ENCODE results near the gene CDKN2B-AS1.

CDKN2B-AS1 gene

DNA sequence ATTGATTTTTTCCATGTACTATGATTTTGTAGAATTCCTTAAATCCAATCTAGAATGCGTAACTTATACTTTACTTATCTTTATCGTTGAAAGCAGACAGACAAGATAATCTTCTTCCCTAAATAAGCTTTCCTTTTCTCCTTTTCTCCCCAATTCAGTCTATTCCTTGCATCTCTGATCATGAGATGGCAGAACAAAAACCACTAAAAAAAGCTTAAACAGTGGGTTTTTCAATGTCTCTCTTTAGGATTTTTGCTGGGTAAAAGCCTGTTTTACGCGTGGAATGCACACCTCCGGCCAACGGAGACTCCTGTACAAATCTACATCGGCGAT, 13.8 kb downstream of the CDKN2B-AS1 start:
- no peak for DNase-seq

DNA sequence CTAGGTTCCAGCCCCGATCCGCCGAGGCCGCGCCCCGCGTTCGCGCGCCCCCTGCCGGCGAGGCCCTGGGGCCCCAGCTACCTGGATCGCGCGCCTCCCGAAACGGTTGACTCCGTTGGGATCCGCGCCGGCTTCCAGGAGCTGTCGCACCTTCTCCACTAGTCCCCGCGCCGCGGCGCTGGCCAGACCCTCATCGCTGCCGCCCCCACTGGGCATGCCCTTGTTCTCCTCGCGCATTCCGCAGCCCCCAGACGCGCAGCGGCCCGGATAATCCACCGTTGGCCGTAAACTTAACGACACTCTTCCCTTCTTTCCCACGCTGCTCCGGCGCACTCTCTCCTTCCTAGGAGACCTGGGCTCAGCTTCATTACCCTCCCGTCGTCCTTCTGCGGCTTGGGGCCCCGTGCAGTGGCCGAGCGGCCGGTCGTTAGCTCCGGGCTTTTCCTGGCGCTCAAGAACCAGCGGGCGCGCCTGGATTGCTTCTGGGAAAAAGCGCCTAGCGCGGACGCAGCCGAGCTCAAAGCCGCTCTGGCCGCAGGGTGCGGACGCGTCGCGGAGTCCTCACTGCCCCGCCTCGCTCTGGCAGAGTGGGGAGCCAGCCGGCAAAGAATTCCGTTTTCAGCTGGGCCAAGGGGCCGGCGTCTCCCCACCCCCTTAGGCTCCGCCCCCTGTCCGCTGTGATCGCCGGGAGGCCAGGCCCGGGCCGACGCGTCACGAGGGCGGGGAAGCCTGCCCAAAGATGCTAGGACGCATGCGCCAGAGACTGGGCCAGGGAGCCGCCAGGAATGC, 14.3 kb downstream of the CDKN2B-AS1 start, which contains the start of gene CDKN2B:
TSS of gene CDKN2B (minus strand) at position 589 of the 789 bp plus-strand sequence. CDS start at position 237, 352 bp downstream.
- DNase-seq = peak; percentile 81 to 82

DNA sequence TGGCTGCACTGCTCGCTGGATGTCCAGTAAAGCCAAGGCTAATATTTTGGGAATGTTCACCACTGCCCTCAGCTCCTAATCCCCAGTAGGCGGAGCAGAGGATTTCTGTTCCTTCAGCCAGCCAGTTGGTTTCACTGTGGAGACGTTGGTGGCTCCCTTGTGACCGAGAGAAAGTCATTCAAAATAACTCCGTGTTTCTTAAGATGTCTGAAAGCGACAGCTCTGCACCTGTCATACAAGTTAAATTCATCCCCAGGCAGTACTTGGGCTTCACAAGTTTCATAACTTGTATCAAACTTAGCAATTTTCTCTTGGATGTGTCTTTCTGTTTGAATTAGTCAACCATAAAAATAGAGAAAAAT, 14.9 kb downstream of the CDKN2B-AS1 start:
- no peak for DNase-seq

DNA sequence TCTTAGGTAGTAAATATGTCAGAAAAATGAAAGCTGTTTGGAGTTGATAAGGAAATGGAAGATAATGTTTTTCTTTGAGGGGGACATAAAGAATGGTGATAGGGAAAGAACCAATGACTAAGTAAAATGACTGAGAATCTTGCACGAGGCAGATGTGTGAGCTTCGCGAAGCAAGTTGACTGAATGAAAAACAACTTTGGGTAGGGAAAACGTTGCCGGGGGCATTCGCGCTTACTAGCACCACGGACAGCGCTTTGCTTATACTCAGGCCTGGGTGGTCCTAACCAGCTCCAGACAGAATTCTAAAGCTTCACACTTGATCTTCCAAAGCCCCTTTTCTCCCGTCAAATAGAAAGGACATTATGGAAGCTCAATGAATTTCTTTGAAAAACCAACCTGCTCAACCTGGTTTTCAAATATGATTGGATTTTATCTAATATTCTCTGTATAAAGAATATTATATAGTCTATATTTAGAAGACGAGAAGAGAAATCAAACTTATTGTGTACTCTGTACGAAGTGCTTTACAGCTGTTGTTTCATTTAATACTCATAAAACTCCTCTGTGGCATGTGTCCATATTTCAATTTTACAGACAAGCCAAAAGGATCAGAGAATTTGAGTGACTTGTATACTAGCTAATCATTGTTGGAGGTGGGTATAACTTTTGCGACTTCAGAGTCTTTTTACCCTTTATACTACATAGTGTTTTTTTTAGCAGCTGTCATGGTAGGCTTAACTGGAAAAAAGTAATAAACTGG, 16.5 kb downstream of the CDKN2B-AS1 start:
- no peak for DNase-seq

DNA sequence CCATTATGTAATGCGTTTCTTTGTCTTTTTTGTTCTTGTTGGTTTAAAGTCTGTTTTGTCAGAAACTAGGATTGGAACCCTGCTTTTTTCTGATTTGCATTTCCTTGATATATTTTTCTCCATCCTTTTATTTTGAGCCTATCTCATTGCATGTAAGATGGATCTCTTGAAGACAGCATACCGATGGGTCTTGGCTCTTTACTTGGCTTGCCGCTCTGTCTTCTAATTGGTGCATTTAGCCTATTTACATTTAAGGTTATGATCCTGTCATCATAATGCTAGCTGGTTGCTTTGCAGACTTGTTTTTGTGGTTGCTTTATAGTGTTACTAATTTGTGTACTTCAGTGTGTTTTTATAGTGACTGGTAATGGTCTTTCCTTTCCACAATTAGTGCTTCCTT, 27.8 kb downstream of the CDKN2B-AS1 start:
- DNase-seq = no peak

DNA sequence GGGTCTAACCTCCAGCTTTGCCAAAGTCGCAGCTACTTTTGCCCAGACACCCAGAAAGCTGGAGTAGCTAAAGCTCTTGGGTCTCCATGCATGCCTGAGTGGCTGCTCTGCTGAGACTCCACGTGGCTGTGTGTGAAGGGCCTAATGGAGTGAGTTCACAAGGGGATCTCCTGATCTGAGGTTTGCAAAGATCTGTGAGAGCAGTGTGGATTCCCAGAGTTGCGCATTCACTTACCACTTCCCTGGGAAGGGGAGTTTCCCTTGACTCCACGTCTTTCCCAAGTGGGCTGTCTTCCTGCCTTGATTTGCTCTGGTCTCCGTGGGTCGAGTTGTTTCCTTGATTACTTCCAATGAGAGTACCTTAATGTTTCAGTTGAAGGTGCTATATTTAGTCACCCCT, 32.1 kb downstream of the CDKN2B-AS1 start:
- DNase-seq = no peak

DNA sequence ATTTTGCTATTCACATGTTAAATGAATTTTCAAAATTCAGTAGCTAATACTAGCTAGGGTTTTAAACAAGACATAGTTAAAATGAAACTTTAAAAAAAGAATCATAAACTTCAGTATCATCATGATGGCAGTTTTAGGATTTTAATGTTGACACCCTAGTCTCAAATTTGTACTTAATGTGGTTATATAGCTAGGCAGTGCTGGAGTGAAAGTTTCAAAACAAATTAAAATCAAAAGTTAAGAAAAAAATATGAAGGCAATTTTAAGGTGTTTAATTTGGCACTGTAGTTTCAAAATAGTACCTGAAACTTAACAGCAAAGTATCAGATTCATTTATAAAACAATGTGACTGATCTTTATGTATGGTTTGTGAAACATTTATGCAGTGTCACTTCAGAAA, 33.8 kb downstream of the CDKN2B-AS1 start:
- no peak for DNase-seq

DNA sequence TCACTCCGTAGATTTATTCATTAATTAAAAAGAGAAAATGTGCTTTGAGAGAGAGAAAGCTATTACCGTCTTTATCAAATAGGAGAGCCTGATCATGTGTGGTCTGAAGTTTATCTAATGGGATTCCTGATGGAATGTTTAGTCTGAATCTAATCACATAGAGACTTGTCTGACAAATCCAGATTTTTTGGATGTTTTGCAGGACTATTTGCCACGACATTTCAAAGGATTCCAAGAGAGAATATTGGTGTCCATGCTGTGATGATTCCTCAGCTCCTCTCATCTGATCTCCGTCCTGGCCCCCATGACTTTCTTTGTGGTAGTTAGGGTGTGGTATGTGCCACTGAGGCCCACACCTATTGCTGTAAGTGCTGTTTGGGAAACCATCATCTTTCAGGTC, 34.6 kb downstream of the CDKN2B-AS1 start:
- no peak for DNase-seq

DNA sequence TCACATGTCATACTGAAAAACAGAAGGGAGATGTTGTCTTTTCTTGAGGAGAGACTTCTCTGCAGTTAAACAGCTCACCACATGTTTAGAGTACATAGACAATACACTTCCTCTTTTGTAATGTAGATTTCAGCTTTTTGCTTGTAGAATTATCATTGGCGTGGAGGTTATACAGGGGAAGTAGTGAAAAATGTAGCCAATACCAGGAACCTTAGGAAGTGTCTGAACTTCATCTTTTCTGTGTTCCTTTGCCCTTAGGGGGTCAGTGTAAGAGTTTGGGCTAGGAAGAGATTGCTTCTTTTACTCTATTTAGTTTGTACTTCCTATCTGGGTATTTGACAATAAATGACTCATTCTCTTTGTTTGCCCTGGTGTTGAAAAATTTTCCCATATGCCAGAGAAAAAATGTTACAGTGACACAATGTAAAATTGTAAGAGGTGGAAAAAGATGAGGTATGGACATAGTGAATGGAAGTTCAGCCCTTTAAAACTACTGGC, 35.6 kb downstream of the CDKN2B-AS1 start:
- DNase-seq = no peak

DNA sequence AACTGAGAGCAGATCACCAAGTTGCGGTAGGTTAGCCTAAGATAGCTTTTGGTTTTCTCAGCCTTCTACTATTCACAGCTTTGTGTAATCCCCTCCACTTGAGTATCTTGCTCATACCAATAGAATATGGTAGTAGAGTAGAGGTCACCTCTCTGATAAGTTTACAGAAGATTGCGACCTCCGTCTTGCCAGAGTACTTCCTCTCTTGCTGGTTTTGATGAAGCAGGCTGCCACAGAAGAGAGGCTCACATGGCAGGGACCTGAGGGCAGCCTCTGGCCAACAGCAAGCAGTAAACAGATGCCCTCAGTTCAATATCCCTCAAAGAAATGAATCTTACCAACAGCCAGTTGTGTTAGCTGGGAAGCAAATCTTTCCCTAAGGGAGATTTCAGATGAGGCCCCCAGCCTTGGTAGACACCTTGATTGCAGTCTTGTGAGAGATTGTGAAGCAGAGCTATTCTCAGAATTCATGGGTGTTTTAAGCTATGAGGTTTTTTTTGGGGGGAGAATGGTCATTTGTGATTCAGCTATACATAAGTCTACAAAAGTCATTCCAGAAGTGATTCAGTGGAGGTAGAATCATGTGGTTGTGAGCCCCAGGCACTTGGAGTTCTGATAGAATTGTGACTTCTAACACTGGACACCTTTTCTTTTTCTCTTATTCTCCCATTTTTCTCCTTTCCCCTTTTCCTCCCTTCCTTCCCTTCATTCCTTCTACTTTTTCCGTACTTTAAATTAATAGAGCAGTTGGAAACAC, 37.2 kb downstream of the CDKN2B-AS1 start:
- no peak for DNase-seq

DNA sequence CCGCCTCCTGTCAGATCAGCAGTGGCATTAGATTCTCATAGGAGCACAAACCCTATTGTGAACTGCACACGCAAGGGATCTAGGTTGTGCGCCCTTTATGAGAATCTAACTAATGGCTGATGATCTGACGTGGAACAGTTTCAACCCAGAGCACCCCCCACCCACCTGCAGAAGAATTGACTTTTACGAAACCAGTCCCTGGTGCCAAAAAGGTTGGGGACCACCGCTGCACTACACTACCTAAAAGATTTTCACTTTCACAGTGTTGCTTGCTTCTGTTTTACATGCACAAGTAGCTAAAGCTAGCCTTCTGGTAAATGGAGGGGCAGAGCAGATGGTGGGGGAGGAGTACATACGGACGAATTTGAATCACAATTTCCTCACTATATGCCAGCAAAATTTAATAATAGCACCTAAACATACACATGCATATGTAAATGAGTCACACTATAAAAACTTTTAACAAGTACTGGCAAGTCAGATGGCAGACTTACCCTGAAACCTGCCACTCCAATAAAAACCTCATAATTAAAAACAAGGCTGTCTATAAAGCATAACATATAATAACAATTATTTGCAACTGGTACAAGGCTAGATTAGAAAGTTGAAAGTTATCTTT, 38.5 kb downstream of the CDKN2B-AS1 start:
- no peak for DNase-seq

DNA sequence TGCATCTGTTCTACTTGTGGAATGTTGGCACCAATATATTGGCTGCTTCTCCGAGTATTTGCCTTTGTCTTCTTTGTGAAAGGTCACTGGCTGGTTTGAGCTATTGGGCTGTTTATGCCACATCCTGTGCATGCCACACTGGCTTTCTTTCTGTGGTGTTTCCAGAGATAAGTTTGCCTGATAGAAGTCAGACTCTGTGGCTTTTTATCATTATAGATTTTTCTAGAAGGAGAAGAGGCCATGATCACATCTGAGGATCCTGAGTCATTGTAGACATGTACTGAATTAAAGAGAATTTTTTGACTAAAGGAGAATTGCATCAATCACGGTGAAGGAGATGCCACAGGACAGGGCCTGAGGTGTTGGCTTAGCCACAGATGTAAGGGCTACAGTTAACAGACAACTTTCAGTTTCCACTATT, 41.0 kb downstream of the CDKN2B-AS1 start:
- DNase-seq = peak in 1 of 2 donors; percentile 14

DNA sequence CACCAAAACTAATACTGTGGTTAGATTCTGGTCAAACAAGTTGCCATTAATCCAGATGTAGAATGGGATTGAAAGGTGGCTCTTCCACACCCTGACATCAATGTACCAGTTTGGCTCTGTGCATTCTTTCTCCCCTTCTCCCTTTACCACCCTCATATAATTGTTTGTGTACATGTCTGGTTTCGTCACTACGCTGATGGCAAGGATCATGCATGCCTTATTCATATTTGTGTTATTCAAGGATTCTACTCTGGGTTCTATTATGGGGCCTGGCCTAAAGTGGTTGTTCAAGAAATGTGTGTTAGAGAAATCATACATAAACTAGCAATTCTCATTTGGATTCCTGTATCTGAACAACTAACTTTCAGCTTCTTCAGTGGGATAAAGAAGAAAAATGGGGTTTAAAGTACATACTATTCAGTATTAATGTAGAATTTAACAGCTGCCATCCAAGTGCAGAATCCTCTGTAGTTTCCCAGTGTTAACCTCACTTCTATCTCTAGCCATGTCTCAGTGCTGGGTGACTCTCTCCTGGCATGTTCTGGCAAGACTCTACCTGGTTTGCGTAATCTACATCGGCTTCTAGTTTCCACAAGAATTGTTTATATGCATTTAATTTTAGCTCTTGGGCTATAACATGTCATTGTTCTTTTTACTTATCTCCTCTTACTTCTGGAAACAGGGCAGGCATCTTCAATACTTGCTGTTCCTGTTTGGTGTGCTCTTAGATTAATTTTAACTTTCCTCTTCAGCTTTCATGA, 42.5 kb downstream of the CDKN2B-AS1 start:
- no peak for DNase-seq

DNA sequence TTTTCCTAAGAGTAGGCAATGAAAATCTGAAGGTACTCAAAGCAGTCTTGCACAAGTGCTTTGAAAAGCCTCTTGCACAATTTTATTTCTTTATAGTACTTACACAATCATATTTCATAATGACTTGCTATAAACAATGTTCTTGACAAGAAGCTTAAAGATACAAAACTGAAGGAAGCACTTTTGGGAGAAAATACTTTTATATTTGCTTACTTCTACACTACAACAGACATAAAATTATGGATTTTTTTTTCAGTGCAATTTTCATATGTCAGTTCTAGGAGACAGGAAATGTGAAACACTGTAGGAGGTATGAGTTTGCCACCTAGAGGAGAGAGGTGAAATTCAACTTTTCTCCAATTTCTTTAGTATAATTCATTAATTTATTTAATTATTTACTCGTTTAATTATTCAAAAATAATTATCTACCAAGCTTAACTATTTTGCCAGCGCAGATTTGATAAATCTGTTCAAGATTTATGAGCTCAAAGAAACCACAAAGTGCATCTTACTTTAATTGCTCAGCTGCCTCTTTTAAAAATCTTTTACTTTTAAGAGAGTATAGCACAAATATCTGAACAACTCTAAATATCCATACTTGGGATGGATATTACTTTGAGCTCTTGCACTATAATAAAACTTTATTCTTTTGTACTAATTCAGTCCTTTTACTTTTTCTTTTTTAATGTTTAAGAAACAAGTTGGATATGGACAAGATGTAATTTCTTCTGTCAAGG, 43.5 kb downstream of the CDKN2B-AS1 start:
- DNase-seq = peak in 1 of 2 donors; percentile 49

DNA sequence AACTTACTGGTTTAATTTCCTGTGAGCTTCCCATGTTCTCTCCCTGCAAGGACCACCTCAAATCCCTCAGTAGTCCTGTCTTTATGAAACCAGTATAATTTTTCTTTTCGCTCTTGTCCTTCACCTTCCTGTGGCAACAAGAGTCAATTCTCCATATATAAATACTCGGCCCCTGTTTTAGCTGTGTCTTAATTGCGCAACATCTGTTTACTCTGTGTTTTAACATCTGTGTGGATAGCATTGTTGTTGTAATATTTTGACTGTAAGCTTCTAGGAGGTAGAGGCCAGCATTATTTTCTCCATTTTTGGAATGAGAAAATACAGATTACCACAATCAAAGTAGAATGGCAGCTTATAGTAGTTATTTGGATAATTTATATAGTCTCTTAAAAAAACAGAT, 44.7 kb downstream of the CDKN2B-AS1 start:
- DNase-seq = no peak

DNA sequence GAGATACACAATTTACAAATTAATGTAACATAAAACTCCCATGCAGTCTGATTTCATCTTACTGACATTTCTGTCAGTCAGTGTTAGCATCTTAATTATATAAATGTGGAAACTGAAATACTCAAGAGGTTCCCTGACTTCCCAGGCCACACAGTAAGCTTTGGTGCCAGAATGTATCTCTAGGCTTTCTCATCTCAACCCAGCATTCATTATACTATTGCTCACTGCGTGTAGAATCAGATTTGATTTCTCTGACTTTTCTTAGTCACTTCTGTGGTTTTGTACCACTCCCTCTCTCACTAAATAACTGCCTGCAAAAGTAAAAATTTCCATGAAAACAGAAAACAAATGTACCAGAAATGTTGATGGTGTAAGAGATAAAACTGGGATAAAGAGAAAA, 46.2 kb downstream of the CDKN2B-AS1 start:
- no peak for DNase-seq

DNA sequence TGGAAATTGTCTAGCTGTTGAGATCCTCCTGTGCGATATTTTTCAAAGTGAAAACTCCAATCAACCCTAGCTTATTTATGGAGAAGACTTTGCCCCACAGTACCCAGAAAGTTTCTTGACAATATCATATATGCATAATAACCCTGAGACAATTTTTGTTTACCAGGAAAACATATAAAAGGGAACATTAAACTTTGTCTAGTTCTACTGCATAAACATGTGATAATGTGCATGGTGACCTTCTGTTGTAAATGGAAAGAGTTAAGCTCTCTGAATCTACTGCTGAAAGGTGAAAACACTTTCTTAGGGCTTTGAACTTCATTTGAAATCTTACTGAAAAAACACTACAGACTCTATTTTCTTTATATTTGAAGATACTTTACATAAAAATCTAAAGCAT, 46.8 kb downstream of the CDKN2B-AS1 start:
- no peak for DNase-seq

DNA sequence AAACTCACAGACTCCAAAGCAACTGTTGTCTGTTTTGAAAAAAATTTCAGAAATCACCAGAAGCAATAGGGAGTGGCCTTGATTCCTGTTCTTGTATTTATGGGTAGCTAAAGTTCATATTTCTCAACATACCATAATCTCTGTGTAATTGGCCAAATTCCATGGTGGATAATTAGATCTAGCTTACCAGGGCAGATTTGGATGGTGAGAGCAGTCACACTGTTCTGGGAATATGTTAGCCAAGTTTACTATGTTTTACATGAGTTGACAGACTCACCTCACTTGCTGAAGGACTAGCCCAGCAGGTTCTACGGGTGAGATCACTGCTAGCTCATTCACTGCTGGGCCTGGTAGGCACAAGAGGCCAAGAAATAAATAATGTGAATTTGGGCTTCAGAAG, 47.2 kb downstream of the CDKN2B-AS1 start:
- no peak for DNase-seq

DNA sequence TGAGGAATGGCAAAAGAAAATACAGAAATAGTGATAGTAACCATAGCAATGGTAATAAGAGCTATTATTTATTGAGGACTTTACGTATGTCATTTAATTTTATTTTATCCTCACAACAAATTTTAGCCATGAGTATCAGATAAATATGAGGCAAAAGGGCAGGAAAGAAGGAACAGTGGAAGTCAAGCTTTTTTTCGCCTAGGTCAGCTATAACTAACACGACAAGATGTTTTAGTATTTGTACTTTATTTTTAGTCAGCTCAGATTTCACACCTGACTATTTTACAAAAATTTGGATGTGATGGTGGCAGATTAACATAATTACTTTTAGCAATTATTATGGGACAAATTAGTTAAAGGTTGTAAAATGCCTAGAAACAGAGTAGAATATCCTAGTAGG, 49.3 kb downstream of the CDKN2B-AS1 start:
- DNase-seq = no peak

DNA sequence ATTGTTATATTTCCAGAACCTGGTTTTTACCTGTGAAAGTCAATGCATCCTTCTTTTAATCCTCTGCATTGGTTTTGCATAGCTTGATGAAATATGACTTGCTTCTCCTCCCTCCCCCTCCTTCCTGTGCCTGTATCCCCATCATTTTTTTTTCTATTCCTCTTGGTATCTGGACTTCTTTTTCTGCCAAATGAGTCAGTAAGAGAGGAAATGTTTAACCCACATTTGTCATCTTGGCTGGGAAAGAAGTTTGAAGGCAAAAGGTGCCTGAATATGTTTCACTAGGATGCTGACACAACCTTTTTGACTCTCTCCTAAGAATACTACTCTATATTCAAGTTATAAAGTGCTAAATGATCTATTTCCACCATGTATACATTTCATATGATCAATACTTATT, 50.0 kb downstream of the CDKN2B-AS1 start:
- DNase-seq = no peak

DNA sequence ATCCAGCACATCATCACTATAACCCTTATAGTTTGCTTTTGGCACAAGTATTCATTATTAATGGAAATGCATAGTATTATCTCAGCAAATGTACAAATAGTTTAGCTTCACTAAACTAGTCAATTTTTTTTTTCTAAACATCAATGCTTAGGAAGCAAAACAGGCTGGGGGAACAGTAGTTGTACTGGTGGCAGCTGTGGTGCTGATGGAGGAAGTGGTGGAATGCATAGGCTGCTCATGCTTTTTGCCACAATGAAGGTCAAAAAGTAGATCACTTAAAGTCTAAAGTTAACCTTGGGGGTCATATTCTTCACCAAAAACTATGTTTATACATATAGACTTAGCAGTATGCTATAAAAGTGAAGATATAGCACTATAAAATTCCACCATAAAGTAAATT, 50.8 kb downstream of the CDKN2B-AS1 start:
- no peak for DNase-seq

Measured in CD4-positive, alpha-beta T cell treated with Interleukin-4 for 1 hour (primary cell).